Stimulated activated CD4-positive, alpha-beta T cell treated with anti-CD3 and anti-CD28 coated beads, TNF-alpha, amount 100 ng/mL, for 4 hours (primary cell): ENCODE results near the gene STC2.

ENCODE experiments used
- DNase-seq, 3 experiments: peaks; one replicate each; pipeline ENCODE4 v3.0.0-alpha.2; 2020; ENCODE audit warnings: low read depth in 3 of 3

The STC2 gene

DNA sequence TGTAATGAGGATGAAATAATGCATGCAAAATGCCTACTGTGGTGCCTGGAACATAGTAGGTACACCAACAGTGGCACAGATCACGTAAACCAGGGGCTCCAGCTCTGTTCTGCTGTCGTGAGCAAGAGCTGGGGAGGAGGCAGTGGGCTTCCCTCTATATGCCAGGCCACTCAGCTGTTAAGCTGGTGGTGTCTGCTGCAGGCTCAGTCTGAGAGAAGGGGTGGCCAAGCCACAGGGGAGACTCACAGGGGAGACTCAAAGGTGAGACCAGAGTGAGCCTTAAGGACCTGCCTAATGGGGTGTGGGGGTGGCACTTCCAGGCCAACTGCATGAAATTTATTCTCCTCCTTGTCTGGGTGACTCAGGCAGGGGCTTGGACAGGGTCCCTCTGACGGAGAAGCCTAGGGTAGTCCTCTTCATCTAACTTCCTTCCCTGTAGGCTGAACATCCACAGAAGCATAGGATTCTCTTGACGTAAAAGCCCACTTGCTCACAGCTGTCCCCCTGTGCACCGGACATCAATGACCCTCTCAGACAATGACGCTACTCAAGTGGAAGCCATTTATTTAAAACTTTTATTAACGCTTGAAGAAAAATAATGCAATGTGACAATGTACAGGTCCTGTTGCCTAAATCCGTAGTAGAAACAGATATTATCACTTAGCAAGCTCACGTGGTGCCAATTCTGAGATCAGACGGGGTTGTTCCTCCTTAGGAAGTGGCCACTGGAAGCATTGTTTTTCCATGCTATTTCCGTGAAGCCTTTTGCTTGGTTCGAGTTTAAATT lies 13.9 kb downstream of the STC2 start:
- no peak for DNase-seq

DNA sequence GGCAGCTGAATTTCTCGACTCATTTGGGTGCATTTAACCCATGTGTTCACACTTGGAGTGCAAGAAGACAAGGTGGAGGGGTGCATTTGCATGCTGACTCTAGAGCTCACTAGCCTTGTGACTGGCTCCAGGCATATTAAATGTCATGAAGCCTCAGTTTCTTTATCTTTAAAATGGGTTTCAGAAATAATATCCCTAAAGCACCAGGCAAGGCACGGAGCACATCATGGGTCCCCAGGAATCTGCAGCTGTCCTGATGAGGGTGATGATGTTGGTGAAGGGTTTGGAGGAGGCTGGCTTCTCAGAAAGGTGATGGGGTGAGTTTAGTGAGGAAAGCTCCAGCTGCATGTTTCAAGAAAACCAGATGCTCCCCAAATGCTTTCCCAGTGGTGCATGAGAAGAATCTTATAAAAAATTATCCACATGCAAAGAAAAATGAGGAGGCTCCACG lies 14.8 kb downstream of the STC2 start:
- DNase-seq = no peak

DNA sequence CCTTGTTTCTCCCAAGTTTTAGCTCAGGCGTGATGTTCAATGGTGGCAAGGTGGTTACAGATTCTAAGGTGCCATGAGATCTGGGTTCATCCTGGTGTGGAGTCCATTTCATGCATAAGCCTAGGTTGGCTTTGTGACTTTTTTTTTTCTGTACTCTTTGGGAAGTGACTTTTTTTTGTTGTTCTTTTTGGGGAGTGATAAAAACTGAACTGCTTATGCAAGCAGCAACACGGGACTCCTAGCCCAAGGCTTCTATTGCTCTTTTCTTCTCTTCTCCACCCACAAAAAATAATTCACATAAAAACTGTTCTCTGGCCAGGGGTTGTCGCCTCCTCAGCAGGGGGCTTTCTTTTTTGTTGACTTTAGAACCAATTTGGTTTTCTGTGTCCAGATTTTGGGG lies 15.4 kb downstream of the STC2 start:
- DNase-seq = no peak

GRCh38 chr5:173311818-173312585 lies 16.2 kb downstream of the STC2 start:
- DNase-seq = no peak

GRCh38 chr5:173310861-173311785 lies 17.1 kb downstream of the STC2 start:
- DNase-seq = no peak

GRCh38 chr5:173310218-173310769 lies 17.9 kb downstream of the STC2 start:
- DNase-seq = no peak

DNA sequence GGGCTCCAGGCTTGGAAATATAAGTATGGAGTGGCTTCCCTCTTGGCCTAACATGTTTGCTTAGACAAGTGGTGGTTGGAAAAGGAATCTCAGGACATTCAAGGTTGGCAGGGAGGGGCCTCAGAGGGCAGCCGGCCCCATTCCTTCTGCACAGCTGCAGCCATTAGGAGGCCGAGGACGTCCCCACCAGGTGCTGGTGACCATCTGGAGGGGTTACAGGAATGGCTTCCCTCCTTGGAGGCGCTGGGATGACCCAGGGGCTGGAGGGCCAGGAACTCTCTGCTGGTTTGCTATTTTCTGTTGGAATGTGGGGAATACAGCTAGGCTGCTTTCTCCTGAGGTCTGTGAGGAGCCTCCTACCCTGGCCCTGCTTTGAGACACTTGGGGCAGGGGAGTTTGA lies 18.5 kb downstream of the STC2 start:
- DNase-seq = no peak

DNA sequence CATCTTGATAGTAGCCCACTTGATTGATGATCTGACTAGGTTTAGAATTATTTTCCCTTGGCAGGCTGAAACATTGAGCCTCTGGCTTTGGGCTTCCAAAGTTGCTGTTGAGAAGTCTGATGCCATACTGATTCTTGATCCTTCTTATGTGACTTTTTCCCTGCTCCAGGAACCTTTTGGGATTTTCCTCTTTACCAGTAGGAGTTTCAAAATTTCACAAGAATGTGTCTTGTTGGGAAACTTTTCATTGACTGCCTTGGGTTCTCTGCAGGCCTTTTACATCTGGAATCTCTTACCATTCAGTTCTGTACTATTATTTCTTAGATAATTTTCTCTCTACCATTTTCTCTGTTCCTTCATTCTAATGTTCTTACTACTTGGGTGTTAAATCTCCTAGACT lies 20.0 kb downstream of the STC2 start:
- no peak for DNase-seq

DNA sequence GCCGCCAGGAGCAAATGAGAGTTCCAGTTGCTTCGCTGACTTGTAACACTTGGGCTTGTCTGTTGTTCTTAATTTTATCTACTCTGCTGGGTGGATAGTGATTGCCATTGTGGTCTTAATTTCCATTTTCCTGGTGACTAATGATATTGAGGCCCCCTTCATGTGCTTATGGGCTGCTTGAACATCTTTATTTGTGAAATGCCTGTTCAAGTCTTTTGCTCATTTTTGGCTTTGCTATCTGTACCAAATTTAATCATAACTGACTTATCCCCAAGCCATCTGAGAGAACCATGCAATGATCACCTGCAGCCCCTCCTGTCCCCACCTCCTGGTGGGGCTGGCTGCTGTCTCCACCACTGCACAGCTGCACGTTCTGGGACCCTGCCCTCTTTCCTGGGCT lies 20.5 kb downstream of the STC2 start:
- DNase-seq = no peak

DNA sequence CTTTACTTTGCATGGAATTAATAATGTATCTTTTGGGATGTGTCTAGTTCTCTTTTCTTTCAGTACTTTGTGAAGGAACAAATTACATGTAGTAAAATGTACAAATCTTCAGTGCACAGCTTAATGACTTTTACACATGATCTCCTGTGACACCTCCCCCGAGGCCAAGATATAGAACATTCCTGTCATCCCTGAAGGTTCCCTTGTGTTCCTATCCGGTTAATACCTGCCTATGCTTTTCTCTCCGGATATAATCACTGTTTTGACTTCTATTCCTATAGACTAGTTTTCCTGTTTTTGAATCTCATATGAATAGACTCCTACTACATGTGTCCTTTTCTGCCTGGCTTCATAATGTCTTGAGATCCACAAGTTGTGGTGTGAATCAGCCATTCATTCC lies 21.5 kb downstream of the STC2 start:
- DNase-seq = no peak

DNA sequence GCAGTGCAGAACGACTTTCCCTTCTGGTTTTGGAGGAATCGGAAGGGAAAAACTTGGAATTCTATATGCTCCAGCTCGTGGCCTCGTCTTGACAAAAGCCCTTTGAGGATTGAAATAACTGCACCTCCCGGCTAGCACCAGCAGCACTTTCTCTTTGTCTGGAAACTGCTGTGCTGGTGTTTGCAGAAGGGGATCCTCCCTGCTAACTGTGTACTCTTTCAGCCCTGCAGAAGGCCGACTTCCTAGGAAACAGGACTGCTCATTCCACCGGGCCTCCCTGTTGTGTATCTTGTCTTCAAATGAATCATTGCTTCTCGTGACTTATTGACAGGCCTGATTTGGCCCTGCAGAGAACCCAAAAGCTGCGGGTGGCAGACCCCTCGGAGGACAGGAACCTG lies 23.6 kb downstream of the STC2 start:
- no peak for DNase-seq

- no peak for DNase-seq
Observed at GRCh38 chr5:173303878-173304590, 24.2 kb downstream of the STC2 start.

GRCh38 chr5:173302546-173303155 lies 25.6 kb downstream of the STC2 start:
- DNase-seq = no peak

DNA sequence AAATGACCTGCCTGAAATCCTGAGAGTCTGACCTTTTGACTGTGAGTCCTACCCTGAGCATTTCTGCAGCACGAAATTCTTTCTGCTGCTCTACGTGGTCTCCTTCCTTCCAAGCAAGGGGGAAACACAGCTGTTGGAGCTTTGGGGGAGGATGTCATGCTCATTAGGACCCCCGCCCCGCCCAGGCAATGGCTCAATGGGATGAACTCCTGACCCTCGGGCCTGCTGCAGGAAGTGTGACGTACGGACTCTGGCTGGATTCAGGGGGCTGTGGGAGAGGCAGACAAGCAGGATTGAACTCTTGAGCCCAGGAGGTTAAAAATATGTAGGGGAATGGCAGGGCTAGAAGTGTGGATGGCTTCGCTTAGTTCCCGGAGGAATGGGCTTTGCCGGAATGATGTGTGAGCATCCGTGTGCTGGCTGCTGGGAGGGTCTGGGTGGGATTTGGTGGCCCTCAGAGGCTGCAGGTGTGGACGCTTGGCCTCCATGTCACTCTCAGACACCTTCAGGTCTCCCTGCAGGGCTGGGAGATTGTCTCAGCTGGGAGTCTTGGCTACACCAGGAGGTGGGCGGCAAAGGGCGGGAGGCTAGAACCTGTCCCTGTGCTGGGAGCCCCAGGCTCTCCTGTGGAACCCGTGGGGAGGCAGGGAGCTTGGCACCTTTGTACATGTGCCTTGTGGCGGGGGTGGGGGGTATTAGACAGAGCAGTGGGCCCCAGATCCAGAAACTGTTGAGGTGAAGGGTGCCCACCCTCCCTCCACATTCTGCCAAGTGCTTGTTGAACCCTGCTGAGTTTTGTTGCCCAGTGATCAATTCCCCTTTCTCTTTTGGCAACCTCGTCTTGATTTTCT lies 26.3 kb downstream of the STC2 start:
- no peak for DNase-seq

DNA sequence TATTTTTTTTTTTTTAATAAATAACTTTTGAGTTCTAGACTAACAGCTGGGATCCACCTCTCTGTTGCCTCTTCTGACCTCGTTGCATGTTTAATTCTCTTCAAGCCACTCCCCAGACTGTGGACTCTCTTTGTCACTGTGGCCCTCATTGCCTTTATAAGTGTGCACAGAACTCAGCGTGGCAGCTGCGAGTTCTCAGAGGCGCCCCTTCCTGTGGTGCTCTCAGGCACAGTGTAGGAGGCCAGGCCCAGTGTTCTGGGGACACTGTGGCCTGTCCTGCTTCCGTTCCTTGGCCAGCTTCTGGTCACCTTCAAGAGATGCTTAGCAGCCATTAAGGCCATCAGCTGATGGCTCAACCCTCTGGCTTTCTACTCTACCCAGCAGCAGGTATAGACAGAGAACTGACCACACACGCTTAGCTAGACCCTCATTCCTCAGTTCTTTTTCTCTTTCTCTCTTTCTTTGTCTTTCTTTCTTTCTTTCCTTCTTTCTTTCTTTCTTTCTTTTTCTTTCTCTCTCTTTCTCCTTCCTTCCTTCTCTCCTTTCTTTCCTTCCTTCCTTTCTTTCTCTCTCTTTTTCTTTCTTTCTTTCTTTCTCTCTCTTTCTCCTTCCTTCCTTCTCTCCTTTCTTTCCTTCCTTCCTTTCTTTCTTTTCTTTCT lies 27.7 kb downstream of the STC2 start:
- no peak for DNase-seq

GRCh38 chr5:173299820-173300219 lies 28.4 kb downstream of the STC2 start:
- no peak for DNase-seq

GRCh38 chr5:173298213-173298926 lies 29.8 kb downstream of the STC2 start:
- no peak for DNase-seq

DNA sequence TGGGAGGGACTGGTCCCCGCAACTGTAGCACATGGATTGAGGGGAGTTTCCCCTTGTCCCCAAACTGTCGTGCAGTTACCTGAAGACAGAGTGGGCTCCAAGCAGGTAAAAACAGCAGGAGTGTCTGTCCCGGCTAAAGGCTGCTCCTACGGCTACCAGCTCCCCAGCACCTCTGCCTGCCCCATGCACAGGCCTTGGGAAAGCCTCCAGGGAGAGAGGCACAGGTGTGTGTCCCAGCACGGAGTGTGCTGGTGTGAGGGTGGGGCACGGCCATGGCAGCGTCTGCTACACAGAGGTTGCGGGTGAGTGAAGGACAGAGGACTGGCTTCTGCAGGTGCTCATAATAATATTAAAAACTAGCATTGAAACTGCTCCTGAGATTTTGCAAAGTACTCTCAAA lies 30.4 kb downstream of the STC2 start:
- DNase-seq = no peak
